ENCODE data around the gene HHAT.
"Not testable (repeated sequence)": the region's sequence is repeated elsewhere in the genome, so short reads cannot be mapped to it uniquely, and the experiment has no call there.

The HHAT gene

GRCh38 chr1:210385228-210385627 lies 56.5 kb downstream of the HHAT start:
- H3K27me3 ChIP-seq (ENCODE audit: control insufficient read depth, insufficient read depth, low read length): no peaks in the 10 kb centered on the region
- H3K27ac ChIP-seq (ENCODE audit: low read depth, low read length): no peak overlapping the region

GRCh38 chr1:210394281-210394821 lies 65.6 kb downstream of the HHAT start:
- Histone ChIP-seq H3K27me3 (ENCODE audit: control insufficient read depth, insufficient read depth, low read length) (no peaks in the 10 kb centered on the region), H3K27ac (ENCODE audit: low read depth, low read length) (no peak overlapping the region), H3K4me1 (ENCODE audit: control insufficient read depth, insufficient read depth, low read length) (no peaks in the 10 kb centered on the region), H3K36me3 (ENCODE audit: control insufficient read depth, insufficient read depth, low read length) (no peaks in the 10 kb centered on the region), H3K4me3 (ENCODE audit: low read length) (no peak overlapping the region), H3K9ac (ENCODE audit: low read length) (no peak overlapping the region)

More at GRCh38 chr1:210385228-210385627, 56.5 kb downstream of the HHAT start:
- no peak overlapping the region for H3K9ac ChIP-seq (ENCODE audit: low read length)
- peaks cover 2% of the 10 kb centered on the region for H3K36me3 ChIP-seq (ENCODE audit: control insufficient read depth, insufficient read depth, low read length)
- H3K4me1 ChIP-seq (ENCODE audit: control insufficient read depth, insufficient read depth, low read length): no peaks in the 10 kb centered on the region
- H3K4me3 ChIP-seq (ENCODE audit: low read length): no peak overlapping the region

- H3K27me3 ChIP-seq (ENCODE audit: control insufficient read depth, insufficient read depth, low read length): no peaks in the 10 kb centered on the region
- no peak overlapping the region for H3K4me3 ChIP-seq (ENCODE audit: low read length)
- no peaks in the 10 kb centered on the region for H3K36me3 ChIP-seq (ENCODE audit: control insufficient read depth, insufficient read depth, low read length)
- no peak overlapping the region for H3K27ac ChIP-seq (ENCODE audit: low read depth, low read length)
- H3K4me1 ChIP-seq (ENCODE audit: control insufficient read depth, insufficient read depth, low read length): no peaks in the 10 kb centered on the region
- H3K9ac ChIP-seq (ENCODE audit: low read length): no peak overlapping the region
These were observed 67.8 kb downstream of the HHAT start for GRCh38 chr1:210396541-210396940.

- no peak overlapping the region for H3K4me3 ChIP-seq (ENCODE audit: low read length)
- H3K27ac ChIP-seq (ENCODE audit: low read depth, low read length): no peak overlapping the region
- no peaks in the 10 kb centered on the region for H3K4me1 ChIP-seq (ENCODE audit: control insufficient read depth, insufficient read depth, low read length)
- H3K36me3 ChIP-seq (ENCODE audit: control insufficient read depth, insufficient read depth, low read length): no peaks in the 10 kb centered on the region
- no peak overlapping the region for H3K9ac ChIP-seq (ENCODE audit: low read length)
- H3K27me3 ChIP-seq (ENCODE audit: control insufficient read depth, insufficient read depth, low read length): no peaks in the 10 kb centered on the region
These were observed 68.5 kb downstream of the HHAT start for GRCh38 chr1:210397252-210397651.

- H3K36me3 ChIP-seq (ENCODE audit: control insufficient read depth, insufficient read depth, low read length): no peaks in the 10 kb centered on the region
- H3K27me3 ChIP-seq (ENCODE audit: control insufficient read depth, insufficient read depth, low read length): no peaks in the 10 kb centered on the region
- no peaks in the 10 kb centered on the region for H3K4me1 ChIP-seq (ENCODE audit: control insufficient read depth, insufficient read depth, low read length)
- H3K4me3 ChIP-seq (ENCODE audit: low read length): no peak overlapping the region
- no peak overlapping the region for H3K27ac ChIP-seq (ENCODE audit: low read depth, low read length)
- no peak overlapping the region for H3K9ac ChIP-seq (ENCODE audit: low read length)
These were observed 69.0 kb downstream of the HHAT start for GRCh38 chr1:210397681-210398080.

GRCh38 chr1:210398466-210398865 lies 69.8 kb downstream of the HHAT start:
- H3K4me1 ChIP-seq (ENCODE audit: control insufficient read depth, insufficient read depth, low read length): no peaks in the 10 kb centered on the region
- H3K9ac ChIP-seq (ENCODE audit: low read length): no peak overlapping the region
- H3K36me3 ChIP-seq (ENCODE audit: control insufficient read depth, insufficient read depth, low read length): no peaks in the 10 kb centered on the region
- no peak overlapping the region for H3K4me3 ChIP-seq (ENCODE audit: low read length)
- no peak overlapping the region for H3K27ac ChIP-seq (ENCODE audit: low read depth, low read length)
- H3K27me3 ChIP-seq (ENCODE audit: control insufficient read depth, insufficient read depth, low read length): no peaks in the 10 kb centered on the region

GRCh38 chr1:210400043-210400840 lies 71.5 kb downstream of the HHAT start:
- Histone ChIP-seq H3K36me3 (ENCODE audit: control insufficient read depth, insufficient read depth, low read length) (no peaks in the 10 kb centered on the region), H3K27me3 (ENCODE audit: control insufficient read depth, insufficient read depth, low read length) (no peaks in the 10 kb centered on the region), H3K4me3 (ENCODE audit: low read length) (no peak overlapping the region), H3K9ac (ENCODE audit: low read length) (no peak overlapping the region), H3K27ac (ENCODE audit: low read depth, low read length) (no peak overlapping the region), H3K4me1 (ENCODE audit: control insufficient read depth, insufficient read depth, low read length) (no peaks in the 10 kb centered on the region)

- Histone ChIP-seq H3K27me3 (ENCODE audit: control insufficient read depth, insufficient read depth, low read length) (no peaks in the 10 kb centered on the region), H3K9ac (ENCODE audit: low read length) (no peak overlapping the region), H3K4me1 (ENCODE audit: control insufficient read depth, insufficient read depth, low read length) (no peaks in the 10 kb centered on the region), H3K36me3 (ENCODE audit: control insufficient read depth, insufficient read depth, low read length) (no peaks in the 10 kb centered on the region), H3K4me3 (ENCODE audit: low read length) (no peak overlapping the region), H3K27ac (ENCODE audit: low read depth, low read length) (no peak overlapping the region)
These were observed 73.9 kb downstream of the HHAT start for GRCh38 chr1:210402560-210402959.

GRCh38 chr1:210405316-210405715 lies 76.6 kb downstream of the HHAT start:
- no peak overlapping the region for H3K9ac ChIP-seq (ENCODE audit: low read length)
- no peak overlapping the region for H3K4me3 ChIP-seq (ENCODE audit: low read length)
- no peaks in the 10 kb centered on the region for H3K4me1 ChIP-seq (ENCODE audit: control insufficient read depth, insufficient read depth, low read length)

GRCh38 chr1:210406341-210406740 lies 77.6 kb downstream of the HHAT start:
- not testable (repeated sequence) for H3K4me3 ChIP-seq (ENCODE audit: low read length); H3K27me3 ChIP-seq (ENCODE audit: control insufficient read depth, insufficient read depth, low read length); H3K27ac ChIP-seq (ENCODE audit: low read depth, low read length); H3K4me1 ChIP-seq (ENCODE audit: control insufficient read depth, insufficient read depth, low read length); H3K9ac ChIP-seq (ENCODE audit: low read length); H3K36me3 ChIP-seq (ENCODE audit: control insufficient read depth, insufficient read depth, low read length)

More at GRCh38 chr1:210405316-210405715, 76.6 kb downstream of the HHAT start:
- no peaks in the 10 kb centered on the region for H3K27me3 ChIP-seq (ENCODE audit: control insufficient read depth, insufficient read depth, low read length)
- H3K27ac ChIP-seq (ENCODE audit: low read depth, low read length): no peak overlapping the region
- no peaks in the 10 kb centered on the region for H3K36me3 ChIP-seq (ENCODE audit: control insufficient read depth, insufficient read depth, low read length)

- no peak overlapping the region for H3K4me3 ChIP-seq (ENCODE audit: low read length)
- H3K27me3 ChIP-seq (ENCODE audit: control insufficient read depth, insufficient read depth, low read length): no peaks in the 10 kb centered on the region
- no peaks in the 10 kb centered on the region for H3K4me1 ChIP-seq (ENCODE audit: control insufficient read depth, insufficient read depth, low read length)
- H3K36me3 ChIP-seq (ENCODE audit: control insufficient read depth, insufficient read depth, low read length): no peaks in the 10 kb centered on the region
- no peak overlapping the region for H3K9ac ChIP-seq (ENCODE audit: low read length)
- H3K27ac ChIP-seq (ENCODE audit: low read depth, low read length): no peak overlapping the region
These were observed 78.6 kb downstream of the HHAT start for GRCh38 chr1:210407207-210407886.

- no peaks in the 10 kb centered on the region for H3K27me3 ChIP-seq (ENCODE audit: control insufficient read depth, insufficient read depth, low read length)
- H3K27ac ChIP-seq (ENCODE audit: low read depth, low read length): no peak overlapping the region
- no peaks in the 10 kb centered on the region for H3K36me3 ChIP-seq (ENCODE audit: control insufficient read depth, insufficient read depth, low read length)
- H3K4me1 ChIP-seq (ENCODE audit: control insufficient read depth, insufficient read depth, low read length): no peaks in the 10 kb centered on the region
- no peak overlapping the region for H3K4me3 ChIP-seq (ENCODE audit: low read length)
- no peak overlapping the region for H3K9ac ChIP-seq (ENCODE audit: low read length)
These were observed 79.2 kb downstream of the HHAT start for GRCh38 chr1:210407887-210408252.

Measured in rectal smooth muscle tissue (tissue), 1 donor.